ENCODE measurements around the gene LIN28B. TPM values are rescaled to one million over a fixed set of nuclear protein-coding genes. Genes with fewer than 3 reads are reported as not detected.

LIN28B gene
- total RNA-seq, 1 experiment from 2014 or later, result 0.25 TPM

DNA sequence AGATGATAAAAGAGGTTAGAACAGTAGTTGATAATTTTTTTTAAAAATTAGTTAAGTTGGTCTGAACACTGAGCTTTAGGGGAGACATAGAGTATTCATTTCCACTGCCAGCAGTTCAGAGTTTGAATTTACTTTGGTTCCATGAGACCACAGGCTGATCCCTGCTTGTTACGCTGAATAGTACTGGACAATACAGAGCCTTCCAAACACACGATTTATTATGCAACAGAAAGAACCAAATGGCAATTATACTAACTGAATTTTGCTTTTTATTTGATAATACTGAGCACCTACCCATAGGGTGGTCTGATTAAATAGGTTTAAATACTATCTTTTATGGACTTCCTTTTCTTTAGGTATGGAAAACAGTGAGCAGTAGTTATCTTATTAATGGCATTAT, 111.5 kb downstream of the LIN28B start:
- H3K4me3 ChIP-seq (replicated peaks in 1 of 2; ENCODE audit: low read depth in 1 of 2, low read length in 2 of 2), result no peak overlapping the region
- RAD21 ChIA-PET (ENCODE audit: low non-redundant PET in 1 of 2, low total read pairs in 2 of 2, uncharacterized antibody in 2 of 2, unreplicated experiment in 2 of 2), result no interaction called here
- no peak overlapping the region for H3K4me2 ChIP-seq (ENCODE audit: low read length)
- TF ChIP-seq POLR2A (IDR thresholded peaks at IDR 0.05; ENCODE audit: borderline replicate concordance, extremely low read depth, insufficient read depth, insufficient read length), result no peak
- no peak for TF ChIP-seq EZH2 (IDR thresholded peaks at IDR 0.05)
- no peak for TF ChIP-seq RAD21 (IDR thresholded peaks at IDR 0.05; ENCODE audit: low read depth)
- TF ChIP-seq, protein P1, sequence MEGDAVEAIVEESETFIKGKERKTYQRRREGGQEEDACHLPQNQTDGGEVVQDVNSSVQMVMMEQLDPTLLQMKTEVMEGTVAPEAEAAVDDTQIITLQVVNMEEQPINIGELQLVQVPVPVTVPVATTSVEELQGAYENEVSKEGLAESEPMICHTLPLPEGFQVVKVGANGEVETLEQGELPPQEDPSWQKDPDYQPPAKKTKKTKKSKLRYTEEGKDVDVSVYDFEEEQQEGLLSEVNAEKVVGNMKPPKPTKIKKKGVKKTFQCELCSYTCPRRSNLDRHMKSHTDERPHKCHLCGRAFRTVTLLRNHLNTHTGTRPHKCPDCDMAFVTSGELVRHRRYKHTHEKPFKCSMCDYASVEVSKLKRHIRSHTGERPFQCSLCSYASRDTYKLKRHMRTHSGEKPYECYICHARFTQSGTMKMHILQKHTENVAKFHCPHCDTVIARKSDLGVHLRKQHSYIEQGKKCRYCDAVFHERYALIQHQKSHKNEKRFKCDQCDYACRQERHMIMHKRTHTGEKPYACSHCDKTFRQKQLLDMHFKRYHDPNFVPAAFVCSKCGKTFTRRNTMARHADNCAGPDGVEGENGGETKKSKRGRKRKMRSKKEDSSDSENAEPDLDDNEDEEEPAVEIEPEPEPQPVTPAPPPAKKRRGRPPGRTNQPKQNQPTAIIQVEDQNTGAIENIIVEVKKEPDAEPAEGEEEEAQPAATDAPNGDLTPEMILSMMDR (IDR thresholded peaks at IDR 0.05 in 2 of 3, conservative IDR thresholded peaks at IDR 0.05 in 1 of 3; ENCODE audit: borderline replicate concordance in 1 of 3, insufficient read depth in 1 of 3, low read depth in 2 of 3, low read length in 2 of 3), result no peak
- TF ChIP-seq, protein P2, sequence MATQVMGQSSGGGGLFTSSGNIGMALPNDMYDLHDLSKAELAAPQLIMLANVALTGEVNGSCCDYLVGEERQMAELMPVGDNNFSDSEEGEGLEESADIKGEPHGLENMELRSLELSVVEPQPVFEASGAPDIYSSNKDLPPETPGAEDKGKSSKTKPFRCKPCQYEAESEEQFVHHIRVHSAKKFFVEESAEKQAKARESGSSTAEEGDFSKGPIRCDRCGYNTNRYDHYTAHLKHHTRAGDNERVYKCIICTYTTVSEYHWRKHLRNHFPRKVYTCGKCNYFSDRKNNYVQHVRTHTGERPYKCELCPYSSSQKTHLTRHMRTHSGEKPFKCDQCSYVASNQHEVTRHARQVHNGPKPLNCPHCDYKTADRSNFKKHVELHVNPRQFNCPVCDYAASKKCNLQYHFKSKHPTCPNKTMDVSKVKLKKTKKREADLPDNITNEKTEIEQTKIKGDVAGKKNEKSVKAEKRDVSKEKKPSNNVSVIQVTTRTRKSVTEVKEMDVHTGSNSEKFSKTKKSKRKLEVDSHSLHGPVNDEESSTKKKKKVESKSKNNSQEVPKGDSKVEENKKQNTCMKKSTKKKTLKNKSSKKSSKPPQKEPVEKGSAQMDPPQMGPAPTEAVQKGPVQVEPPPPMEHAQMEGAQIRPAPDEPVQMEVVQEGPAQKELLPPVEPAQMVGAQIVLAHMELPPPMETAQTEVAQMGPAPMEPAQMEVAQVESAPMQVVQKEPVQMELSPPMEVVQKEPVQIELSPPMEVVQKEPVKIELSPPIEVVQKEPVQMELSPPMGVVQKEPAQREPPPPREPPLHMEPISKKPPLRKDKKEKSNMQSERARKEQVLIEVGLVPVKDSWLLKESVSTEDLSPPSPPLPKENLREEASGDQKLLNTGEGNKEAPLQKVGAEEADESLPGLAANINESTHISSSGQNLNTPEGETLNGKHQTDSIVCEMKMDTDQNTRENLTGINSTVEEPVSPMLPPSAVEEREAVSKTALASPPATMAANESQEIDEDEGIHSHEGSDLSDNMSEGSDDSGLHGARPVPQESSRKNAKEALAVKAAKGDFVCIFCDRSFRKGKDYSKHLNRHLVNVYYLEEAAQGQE (IDR thresholded peaks at IDR 0.05; ENCODE audit: low read depth), result no peak
- TF ChIP-seq, protein P3, sequence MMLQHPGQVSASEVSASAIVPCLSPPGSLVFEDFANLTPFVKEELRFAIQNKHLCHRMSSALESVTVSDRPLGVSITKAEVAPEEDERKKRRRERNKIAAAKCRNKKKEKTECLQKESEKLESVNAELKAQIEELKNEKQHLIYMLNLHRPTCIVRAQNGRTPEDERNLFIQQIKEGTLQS (IDR thresholded peaks at IDR 0.05), result no peak
- no peak for TF ChIP-seq YY1 (IDR thresholded peaks at IDR 0.05; ENCODE audit: extremely low read depth, insufficient replicate concordance, low read depth, low read length)
- no peak for TF ChIP-seq ZNF274 (IDR thresholded peaks at IDR 0.05; ENCODE audit: low read depth, low read length)
- TF ChIP-seq SRF (IDR thresholded peaks at IDR 0.05; ENCODE audit: low read depth), result no peak
- TF ChIP-seq, protein P4, sequence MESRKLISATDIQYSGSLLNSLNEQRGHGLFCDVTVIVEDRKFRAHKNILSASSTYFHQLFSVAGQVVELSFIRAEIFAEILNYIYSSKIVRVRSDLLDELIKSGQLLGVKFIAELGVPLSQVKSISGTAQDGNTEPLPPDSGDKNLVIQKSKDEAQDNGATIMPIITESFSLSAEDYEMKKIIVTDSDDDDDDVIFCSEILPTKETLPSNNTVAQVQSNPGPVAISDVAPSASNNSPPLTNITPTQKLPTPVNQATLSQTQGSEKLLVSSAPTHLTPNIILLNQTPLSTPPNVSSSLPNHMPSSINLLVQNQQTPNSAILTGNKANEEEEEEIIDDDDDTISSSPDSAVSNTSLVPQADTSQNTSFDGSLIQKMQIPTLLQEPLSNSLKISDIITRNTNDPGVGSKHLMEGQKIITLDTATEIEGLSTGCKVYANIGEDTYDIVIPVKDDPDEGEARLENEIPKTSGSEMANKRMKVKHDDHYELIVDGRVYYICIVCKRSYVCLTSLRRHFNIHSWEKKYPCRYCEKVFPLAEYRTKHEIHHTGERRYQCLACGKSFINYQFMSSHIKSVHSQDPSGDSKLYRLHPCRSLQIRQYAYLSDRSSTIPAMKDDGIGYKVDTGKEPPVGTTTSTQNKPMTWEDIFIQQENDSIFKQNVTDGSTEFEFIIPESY (IDR thresholded peaks at IDR 0.05; ENCODE audit: extremely low read depth, insufficient replicate concordance, low read length), result no peak
- CTCF ChIA-PET, result interaction anchor here (2.4 kb wide), 1 partner anchor 9 kb away, joined by 8 read pairs; no protein-coding TSS in a partner anchor
- BruUV-seq (replicated peaks), result no TSS peak
- H3K9ac ChIP-seq (ENCODE audit: low read length), result no peak overlapping the region
- no peaks in the 10 kb centered on the region for H3K9me3 ChIP-seq (ENCODE audit: control insufficient read depth in 1 of 2, insufficient read depth in 1 of 2, low read depth in 1 of 2, low read length in 2 of 2)
- H3K36me3 ChIP-seq (ENCODE audit: control insufficient read depth in 1 of 2, insufficient read depth in 2 of 2, low read length in 2 of 2), result no peaks in the 10 kb centered on the region
- no peaks in the 10 kb centered on the region for H3K9me2 ChIP-seq (ENCODE audit: insufficient read depth)
- POLR2A ChIA-PET, result no interaction called here
- H2AFZ ChIP-seq (ENCODE audit: low read depth, low read length, poor library complexity, severe bottlenecking), result no peak overlapping the region
- peaks cover 4 to 6% of the 10 kb centered on the region in 2 experiments; a peak in 3 of 4 replicates for H3K4me1 ChIP-seq (ENCODE audit: control insufficient read depth in 1 of 2, insufficient read depth in 2 of 2, low read length in 2 of 2)
- ATAC-seq, result no peak
- H4K20me1 ChIP-seq (ENCODE audit: insufficient read depth), result no peaks in the 10 kb centered on the region
- no peak overlapping the region for H3K27ac ChIP-seq (ENCODE audit: low read depth, low read length)
- intact Hi-C loops (cut with micrococcal nuclease), result no loop called here
- no peaks in the 10 kb centered on the region for H3K79me2 ChIP-seq (ENCODE audit: insufficient read depth, low read length)
- DNase-seq (ENCODE audit: low read depth, low spot score), result no peak
- no peaks in the 10 kb centered on the region for H3K27me3 ChIP-seq (ENCODE audit: insufficient read depth, low read length)

Measured in HCT116 (cell line).